K562 (cell line): Measurements from ENCODE around the gene TRAPPC2B. TPM values are rescaled to one million over a fixed set of nuclear protein-coding genes. Genes with fewer than 3 reads are reported as not detected.

Experiments used
- BRF2 ChIP-seq: IDR thresholded peaks from 3 replicates; pipeline ENCODE4 v1.6.1; 2011; ENCODE audit warnings: borderline replicate concordance, mild to moderate bottlenecking; ENCODE audit not compliant: insufficient read length, insufficient read depth
- CHD2 ChIP-seq: IDR thresholded peaks from 2 replicates; pipeline ENCODE4 v1.6.1; 2011; ENCODE audit warnings: low read depth, low read length
- CREB5 ChIP-seq: fragments of 250-450 bp; sonication (Bioruptor Pico); IDR thresholded peaks from 2 replicates; pipeline ENCODE4 v1.5.0; 2020; ENCODE audit warnings: mild to moderate bottlenecking
- IRF9 ChIP-seq: fragments of 450-650 bp; IDR thresholded peaks from 2 replicates; pipeline ENCODE4 v1.6.1; 2016; ENCODE audit warnings: missing biosample characterization, missing genetic modification characterization
- MITF ChIP-seq: IDR thresholded peaks from 2 replicates; pipeline ENCODE4 v1.6.1; 2014; ENCODE audit warnings: antibody characterized with exemption
- POU5F1 ChIP-seq: fragments of 150-350 bp; IDR thresholded peaks from 2 replicates; pipeline ENCODE4 v1.6.1; 2014; ENCODE audit warnings: borderline replicate concordance, low read length, low read depth, mild to moderate bottlenecking; ENCODE audit not compliant: partially characterized antibody
- RAD21 ChIP-seq, 2 experiments: fragments of 250-450 bp in 1 of 2; fragments of 450-650 bp in 1 of 2; sonication (Bioruptor Pico) in 1 of 2; formaldehyde crosslinking in 1 of 2; IDR thresholded peaks in 1 of 2; conservative IDR thresholded peaks in 1 of 2; 2 replicates each; pipeline versions ENCODE4 v1.4.0 to v1.8.0; 2020 to 2022; ENCODE audit warnings: mild to moderate bottlenecking in 2 of 2, moderate library complexity in 1 of 2
- RBM15 ChIP-seq: fragments of 200-400 bp; formaldehyde crosslinking; IDR thresholded peaks from 2 replicates; pipeline ENCODE4 v1.6.1; 2018; ENCODE audit warnings: mild to moderate bottlenecking, low read length, moderate library complexity; ENCODE audit not compliant: insufficient read depth
- RREB1 ChIP-seq: fragments of 250-450 bp; sonication (Bioruptor Pico); IDR thresholded peaks from 2 replicates; pipeline ENCODE4 v1.4.0; 2020
- SIN3A ChIP-seq, 2 experiments: fragments of 150-350 bp in 1 of 2; IDR thresholded peaks; 2 replicates each; pipeline ENCODE4 v1.6.1; 2011 to 2016; ENCODE audit warnings: borderline replicate concordance in 2 of 2, low read depth in 2 of 2, low read length in 2 of 2, mild to moderate bottlenecking in 2 of 2, moderate library complexity in 2 of 2; ENCODE audit not compliant: control insufficient read depth in 1 of 2
- TAF15 ChIP-seq: fragments of 200-400 bp; formaldehyde crosslinking; IDR thresholded peaks from 2 replicates; pipeline ENCODE4 v1.6.1; 2017; ENCODE audit warnings: mild to moderate bottlenecking, low read depth, low read length, moderate library complexity
- TAF9B ChIP-seq: fragments of 450-650 bp; IDR thresholded peaks from 2 replicates; pipeline ENCODE4 v1.6.1; 2018; ENCODE audit warnings: mild to moderate bottlenecking; ENCODE audit not compliant: partially characterized antibody
- ZNF12 ChIP-seq: sonication (generic); formaldehyde crosslinking; IDR thresholded peaks from 2 replicates; pipeline ENCODE4 v1.4.0; 2020; ENCODE audit warnings: mild to moderate bottlenecking, missing genetic modification reagents
- ZNF3 ChIP-seq: fragments of 250-450 bp; sonication (Bioruptor Pico); IDR thresholded peaks from 2 replicates; pipeline ENCODE4 v1.5.0; 2021; ENCODE audit warnings: mild to moderate bottlenecking, moderate library complexity
- polyA plus RNA-seq, 8 experiments: library from polyadenylated mRNA; depleted of rRNA in 4 of 8; stranded (reverse) in 5 of 8; unstranded in 3 of 8; fragments of >200 nt; fragmentation: Nextera tagmentation in 2 of 8; fragmentation: Illumina TruSeq in 1 of 8; extraction: Ambion mirVana in 2 of 8; extraction: Trizol in 1 of 8; gene quantifications; 2 replicates each; pipeline versions ENCODE4 v1.2.1 to v1.2.3, GENCODE V29; 2011 to 2014; ENCODE audit warnings: inconsistent platforms in 1 of 8, missing spikeins in 1 of 8
- total RNA-seq, 7 experiments: library from RNA; depleted of rRNA in 6 of 7; stranded (reverse); fragments of >200 nt in 6 of 7; fragmentation: Illumina TruSeq in 2 of 7; extraction: Trizol in 2 of 7; gene quantifications; 2 replicates each; pipeline versions ENCODE4 v1.2.1 to v1.2.3, GENCODE V29; 2011 to 2021; ENCODE audit warnings: low replicate concordance in 1 of 7

TRAPPC2B gene
- total and polyA plus RNA-seq, 9 of the 15 experiments (the other 6 are each of a cell fraction or from before 2014, with no cell fraction given), result 2.2 to 20.4 (median 4.6) TPM

- no peak for TF ChIP-seq IRF9 (tag)
- no peak for TF ChIP-seq TAF15
- TF ChIP-seq POU5F1, result no peak
- no peak for TF ChIP-seq RREB1 (CRISPR knock-in tag)
- TF ChIP-seq RBM15, result no peak
- peak; percentile 15 to 40; a peak in 2 of 4 replicates for TF ChIP-seq RAD21 (CRISPR knock-in tag; conservative IDR thresholded peaks at IDR 0.05 in 1 of 2, IDR thresholded peaks at IDR 0.05 in 1 of 2)
- no peak for TF ChIP-seq ZNF3
- no peak for TF ChIP-seq ZNF12 (CRISPR knock-in tag)
- TF ChIP-seq TAF9B, result no peak
- no peak for TF ChIP-seq MITF
- TF ChIP-seq SIN3A (IDR thresholded peaks at IDR 0.05; ENCODE audit: borderline replicate concordance in 2 of 2, control insufficient read depth in 1 of 2, low read depth in 2 of 2, low read length in 2 of 2), result no peak; a peak in 1 of 4 replicates
- TF ChIP-seq CHD2, result peak; percentile 90
- TF ChIP-seq BRF2, result no peak
- no peak for TF ChIP-seq CREB5 (CRISPR knock-in tag)
Measured at GRCh38 chr19:57389730-57390598, 26.6 kb downstream of the TRAPPC2B start, which contains the start of gene ZNF548 (continued).
